Activated CD8-positive, alpha-beta memory T cell treated with anti-CD3 and anti-CD28 coated beads, Interleukin-2, amount 50 U/mL, for 24 hours (primary cell): ENCODE results near the gene ZNF469.
"Not testable (repeated sequence)": the region's sequence is repeated elsewhere in the genome, so short reads cannot be mapped to it uniquely, and the experiment has no call there.

Experiments
- DNase-seq: peaks from one replicate; pipeline ENCODE4 v3.0.0-alpha.2; 2020; ENCODE audit errors: extremely low read depth

The ZNF469 gene

DNA sequence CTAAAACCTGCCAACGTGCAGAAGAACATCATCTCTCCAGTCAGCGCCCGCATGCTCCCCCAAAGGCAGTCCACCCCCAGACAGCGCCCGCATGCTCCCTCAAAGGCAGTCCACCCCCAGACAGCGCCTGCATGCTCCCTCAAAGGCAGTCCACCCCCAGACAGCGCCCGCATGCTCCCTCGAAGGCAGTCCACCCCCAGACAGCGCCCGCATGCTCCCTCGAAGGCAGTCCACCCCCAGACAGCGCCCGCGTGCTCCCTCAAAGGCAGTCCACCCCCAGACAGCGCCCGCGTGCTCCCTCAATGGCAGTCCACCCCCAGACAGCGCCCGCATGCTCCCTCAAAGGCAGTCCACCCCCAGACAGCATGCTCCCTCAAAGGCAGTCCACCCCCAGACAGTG lies 22.4 kb upstream of the ZNF469 start:
- DNase-seq, result not testable (repeated sequence)

DNA sequence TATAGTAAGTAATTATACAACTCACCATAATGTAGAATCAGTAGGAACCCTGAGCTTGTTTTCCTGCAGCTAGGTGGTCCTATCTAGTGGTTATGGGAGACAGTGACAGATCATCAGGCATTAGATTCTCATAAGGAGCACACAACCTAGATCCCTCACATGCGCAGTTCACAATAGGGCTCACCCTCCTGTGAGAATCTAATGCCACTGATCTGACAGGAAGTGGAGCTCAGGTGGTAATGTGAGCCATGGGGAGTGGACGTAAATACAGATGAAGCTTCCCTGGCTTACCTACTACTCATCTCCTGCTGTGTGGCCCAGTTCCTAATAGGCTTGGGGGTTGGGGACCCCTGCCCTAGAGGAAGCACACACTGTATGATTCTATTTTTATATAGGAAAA lies 21.8 kb upstream of the ZNF469 start:
- DNase-seq, result no peak

DNA sequence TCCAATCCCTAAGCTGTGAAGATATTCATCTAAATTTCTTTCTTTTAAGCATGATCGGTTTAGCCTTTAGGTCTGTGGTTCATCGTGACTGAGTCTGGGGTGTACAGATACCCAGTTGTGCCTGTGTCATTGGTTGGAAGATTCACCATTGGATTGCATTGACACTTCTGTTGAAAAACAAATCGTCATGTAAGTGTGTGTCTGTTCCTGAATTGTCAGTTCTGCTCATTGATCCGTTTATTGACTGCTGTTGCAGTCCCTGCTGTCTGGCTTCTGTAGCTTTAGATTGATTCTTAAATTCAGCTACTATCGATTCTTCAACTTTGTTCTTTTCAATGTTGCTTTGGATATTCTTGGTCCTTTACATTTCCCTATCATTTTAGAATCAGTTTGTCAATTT lies 21.0 kb upstream of the ZNF469 start:
- no peak for DNase-seq

- DNase-seq, result no peak
Measured at GRCh38 chr16:88363239-88363891, 19.4 kb upstream of the ZNF469 start.

- no peak for DNase-seq
Measured at GRCh38 chr16:88365244-88365865, 17.4 kb upstream of the ZNF469 start.

- no peak for DNase-seq
Measured at GRCh38 chr16:88366032-88366703, 16.6 kb upstream of the ZNF469 start.

DNA sequence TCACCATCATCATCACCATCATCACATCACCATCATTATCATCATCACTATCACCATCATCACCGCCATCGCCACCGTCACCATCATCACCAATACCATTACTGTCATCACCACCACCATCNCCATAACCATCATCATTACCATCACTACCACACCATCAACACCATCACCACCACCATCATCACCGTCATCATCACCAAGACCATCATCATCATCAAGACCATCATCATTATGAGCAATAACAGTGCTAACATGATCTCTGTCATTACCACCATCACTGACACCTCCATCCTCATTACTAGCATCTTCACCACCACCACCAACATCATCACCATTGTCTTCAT lies 16.1 kb upstream of the ZNF469 start:
- DNase-seq, result no peak

GRCh38 chr16:88367560-88367959 lies 15.2 kb upstream of the ZNF469 start:
- no peak for DNase-seq

DNA sequence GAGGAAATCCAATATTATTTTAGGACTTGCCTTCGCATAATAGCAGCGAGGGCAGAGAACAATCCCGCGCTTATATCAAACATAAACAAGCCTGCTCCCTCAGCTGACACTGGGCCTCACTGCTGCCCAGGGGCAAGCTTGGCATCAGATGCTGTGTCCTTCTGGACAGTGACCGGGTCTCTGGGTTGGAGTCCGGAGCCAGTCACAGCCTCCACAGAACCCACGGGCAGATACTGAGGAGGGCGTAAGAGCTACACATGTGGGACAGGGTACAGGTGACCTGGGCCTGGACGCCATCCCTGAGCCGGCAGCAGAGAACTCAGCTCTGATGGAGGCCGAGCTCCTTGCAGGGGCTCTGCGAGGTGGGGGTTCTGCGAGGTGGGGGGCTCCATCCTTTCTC lies 14.7 kb upstream of the ZNF469 start:
- DNase-seq, result no peak

DNA sequence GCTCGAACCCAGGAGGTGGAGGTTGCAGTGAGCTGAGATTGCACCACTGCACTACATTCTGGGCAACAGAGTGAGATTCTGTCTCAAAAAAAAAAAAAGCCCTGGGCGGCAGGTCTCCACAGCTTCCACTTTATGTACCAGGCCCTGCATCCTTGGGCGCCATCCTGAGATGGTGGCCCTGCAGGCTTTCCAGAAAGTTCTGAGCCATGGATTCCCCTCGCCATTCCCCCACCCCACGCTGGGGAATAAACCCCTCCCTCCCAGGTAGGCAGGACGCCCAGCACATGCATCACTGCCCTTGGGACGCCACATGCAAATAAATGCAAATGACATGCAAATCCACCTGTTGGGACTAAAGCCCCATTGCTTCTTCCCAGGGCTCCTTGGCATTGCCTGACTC lies 13.8 kb upstream of the ZNF469 start:
- DNase-seq, result no peak

- no peak for DNase-seq
Measured at GRCh38 chr16:88369447-88370008, 13.2 kb upstream of the ZNF469 start.

GRCh38 chr16:88370365-88370764 lies 12.4 kb upstream of the ZNF469 start:
- no peak for DNase-seq

- DNase-seq, result no peak
Measured at GRCh38 chr16:88372522-88372921, 10.2 kb upstream of the ZNF469 start.

GRCh38 chr16:88373211-88373610 lies 9.5 kb upstream of the ZNF469 start:
- DNase-seq, result no peak

DNA sequence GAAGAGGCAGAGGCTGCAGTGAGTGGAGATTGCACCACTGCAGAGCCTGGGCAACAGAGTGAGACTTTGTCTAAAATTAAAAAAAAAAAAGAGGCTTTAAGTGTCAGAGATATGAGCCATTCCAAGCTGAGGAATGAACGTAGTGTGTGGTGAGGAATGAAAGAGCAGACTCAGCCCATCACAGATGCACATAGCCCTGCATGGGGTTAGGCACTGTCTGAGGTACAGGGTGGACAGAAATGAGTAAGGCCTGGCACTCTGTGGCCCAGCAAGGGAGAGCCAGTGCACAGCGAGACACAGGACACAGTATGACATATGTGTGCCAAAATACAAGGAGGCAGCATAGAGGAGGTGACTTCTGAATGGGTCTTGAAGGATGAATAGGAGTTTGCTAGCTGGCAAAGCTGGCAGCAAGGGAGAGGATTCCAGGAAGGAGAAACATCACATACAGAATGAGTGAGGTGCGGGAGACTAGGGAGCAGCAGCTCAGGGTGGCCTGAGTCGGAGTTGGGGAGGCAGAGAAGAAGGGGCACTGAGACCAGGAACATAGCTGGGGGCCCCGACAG lies 8.7 kb upstream of the ZNF469 start:
- DNase-seq, result no peak

DNA sequence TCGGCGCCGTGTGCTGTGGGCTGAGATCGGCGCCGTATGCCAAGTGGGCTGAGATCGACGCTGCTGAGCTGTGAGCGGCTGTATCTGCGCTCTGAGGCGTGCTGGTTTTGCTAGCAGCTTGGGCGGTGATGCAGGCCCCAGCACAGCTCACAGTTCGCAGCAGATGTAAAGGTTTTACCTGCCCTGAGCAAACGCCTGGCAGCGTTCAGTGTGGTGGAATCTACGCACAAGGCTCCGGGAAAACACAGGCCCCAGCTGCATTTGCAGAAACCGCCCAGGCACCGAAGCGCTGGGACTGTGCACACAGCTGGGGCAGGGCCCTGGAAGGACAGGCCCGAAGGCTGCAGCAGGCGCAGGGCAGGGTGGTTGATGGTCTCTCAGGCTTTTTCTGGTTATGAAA lies 8.0 kb upstream of the ZNF469 start:
- no peak for DNase-seq

GRCh38 chr16:88375236-88375975 lies 7.4 kb upstream of the ZNF469 start:
- DNase-seq, result no peak

DNA sequence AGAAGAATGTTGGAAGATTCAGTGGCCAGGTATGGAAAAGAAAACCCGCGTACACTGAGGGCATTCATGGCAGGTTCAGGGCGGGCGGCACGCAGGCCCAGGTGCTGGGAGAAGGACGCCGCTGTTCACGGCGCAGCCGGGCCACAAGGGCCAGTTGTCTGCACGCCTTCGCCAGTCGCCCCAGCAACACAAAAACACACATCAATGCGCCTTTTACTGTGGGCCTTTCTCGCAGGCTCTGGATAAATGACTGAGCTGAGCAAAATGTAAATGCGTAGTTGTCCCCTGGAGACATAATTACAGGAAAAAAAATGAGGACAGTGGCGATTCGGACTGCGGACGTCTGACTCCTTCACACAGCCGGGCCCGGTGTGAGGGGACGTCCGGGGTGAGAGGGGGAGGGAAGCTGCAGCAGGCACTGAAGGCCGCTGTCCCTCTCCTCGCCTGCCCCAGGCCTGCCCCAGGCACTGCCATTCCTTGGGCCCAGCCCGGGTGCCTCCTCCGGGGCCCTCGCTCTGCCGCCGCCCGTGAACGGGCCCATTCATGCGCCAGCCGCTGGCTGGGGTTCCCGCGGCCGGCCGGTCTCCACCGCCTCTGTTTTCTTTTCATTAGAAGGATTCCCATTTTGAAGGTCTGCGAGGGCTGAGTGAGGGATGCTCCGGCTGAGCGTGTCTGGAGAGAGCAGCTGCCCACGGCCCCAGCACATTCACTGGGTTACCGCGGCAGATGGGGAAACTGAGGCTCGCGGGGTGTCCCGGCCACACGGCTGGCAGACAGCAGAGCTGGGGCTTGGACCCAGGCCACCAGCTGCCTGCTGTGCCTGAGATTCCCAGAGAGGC lies 6.5 kb upstream of the ZNF469 start:
- DNase-seq, result no peak

DNA sequence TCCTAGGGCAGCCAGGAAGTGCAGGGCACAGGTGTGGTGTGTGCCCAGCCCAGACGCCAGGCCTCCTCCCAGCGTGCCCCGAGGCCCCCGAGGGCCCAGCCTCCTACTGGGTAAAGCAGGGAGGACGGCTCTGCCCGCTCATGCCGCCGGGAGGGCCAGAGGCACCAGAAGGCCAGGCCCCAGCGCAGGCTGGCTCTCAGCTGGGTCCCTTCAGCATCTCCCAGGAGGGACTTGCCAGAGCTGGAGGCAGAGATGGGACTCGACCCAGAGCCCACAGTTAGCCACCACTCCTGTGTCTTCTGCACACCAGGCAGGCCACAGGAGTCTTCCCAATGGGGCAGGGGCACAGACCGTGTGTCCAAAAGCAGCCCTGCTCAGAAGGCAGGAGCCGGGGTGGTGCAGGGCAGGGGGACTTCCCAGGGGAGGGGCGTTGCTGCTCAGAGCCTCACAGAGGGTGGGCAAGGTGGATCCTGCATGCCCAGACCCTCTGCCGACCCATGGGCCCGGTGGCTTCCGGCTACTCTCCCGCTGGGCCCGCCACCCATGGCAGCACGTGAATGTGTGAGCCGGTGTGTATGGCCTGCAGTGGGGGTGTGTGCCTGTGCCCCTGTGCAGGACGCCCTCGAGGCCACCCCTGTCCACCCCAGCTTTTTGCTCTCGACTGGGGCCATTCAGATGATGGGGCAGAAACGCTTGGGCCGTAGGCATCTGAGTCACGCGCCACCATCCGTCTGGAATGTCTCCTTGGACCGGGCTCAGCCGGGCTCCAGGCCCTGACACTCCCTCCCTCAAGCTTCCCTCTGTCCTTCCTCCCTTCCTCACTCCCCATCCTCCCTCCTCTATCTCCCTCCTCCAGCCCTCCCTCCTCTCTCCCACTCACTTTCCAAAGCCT lies 5.7 kb upstream of the ZNF469 start:
- no peak for DNase-seq

DNA sequence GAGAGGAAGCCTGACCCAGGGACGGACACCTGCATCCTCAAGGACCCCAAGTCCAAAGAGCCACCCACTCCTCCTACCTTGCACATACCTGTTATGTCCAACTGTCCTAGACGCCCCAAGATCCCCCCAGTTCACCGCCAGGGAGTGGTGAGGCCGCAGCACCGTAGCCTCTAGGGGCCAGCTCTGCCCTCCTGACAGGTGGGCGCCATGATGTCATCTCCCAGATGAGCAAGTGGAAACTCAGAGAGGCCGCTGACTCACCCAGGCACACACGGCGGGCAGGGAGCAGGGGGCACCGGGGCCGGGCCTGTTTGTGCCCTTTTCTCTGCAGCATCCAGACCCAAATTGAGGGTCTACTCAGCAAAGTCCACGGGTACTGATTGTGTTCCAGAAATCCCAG lies 4.8 kb upstream of the ZNF469 start:
- DNase-seq, result no peak
